ENCODE results near the gene FRMD4A.
"Not testable (repeated sequence)": the region's sequence is repeated elsewhere in the genome, so short reads cannot be mapped to it uniquely, and the experiment has no call there.

FRMD4A gene

DNA sequence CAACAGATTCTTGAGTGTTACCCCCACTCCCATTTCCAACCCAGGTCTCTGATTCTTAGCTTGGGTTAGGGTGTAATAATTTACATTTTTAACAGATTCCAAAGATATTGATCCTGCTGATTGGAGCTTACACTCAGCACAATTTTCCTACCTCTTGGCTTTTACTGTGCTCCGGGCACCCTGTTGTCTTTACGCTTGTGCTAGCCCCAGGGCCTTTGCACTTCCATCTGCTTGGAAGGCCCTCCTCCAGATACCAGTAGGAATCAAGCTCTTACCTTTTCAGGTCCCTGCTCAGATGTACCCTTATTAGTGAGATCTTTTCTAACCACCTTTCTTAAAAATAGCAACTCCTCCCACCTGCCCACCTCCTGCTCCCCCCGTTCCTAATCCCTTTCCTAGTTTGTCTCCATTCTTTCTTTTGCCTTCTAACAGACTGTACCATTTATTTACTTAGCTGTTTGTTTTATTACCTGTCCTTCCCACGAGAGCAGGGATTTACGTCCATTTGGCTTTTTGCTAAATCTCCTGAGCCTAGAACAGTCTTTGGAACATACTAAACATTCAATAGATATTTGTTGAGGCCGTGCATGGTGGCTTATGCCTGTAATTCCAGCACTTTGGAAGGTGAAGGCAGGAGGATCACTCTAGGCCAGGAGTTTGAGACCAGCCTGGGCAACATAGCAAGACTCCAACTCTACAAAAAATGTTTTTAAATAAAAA, 427.7 kb downstream of the FRMD4A start:
- DNase-seq, result no peak

DNA sequence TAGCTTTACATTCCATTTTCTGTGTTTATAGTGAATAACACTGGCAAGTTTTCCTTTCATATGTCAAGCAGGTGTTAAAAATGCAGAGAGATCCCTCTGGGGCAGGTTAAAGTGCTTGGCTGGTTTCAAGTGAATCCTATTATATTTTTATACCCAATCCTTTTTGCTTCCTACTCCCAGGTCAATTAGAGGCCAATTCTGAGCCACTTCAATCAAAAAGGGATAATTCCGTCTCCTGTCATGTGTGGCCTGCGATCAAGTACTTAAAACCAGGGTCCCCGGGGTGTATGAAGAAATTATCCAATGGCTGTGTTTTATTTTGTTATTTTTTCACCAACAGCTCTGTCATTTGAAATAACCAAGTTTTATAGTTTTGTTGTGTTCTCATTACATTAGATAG, 430.8 kb downstream of the FRMD4A start:
- DNase-seq, result no peak

GRCh38 chr10:13896146-13896545, 434.6 kb downstream of the FRMD4A start:
- DNase-seq, result not testable (repeated sequence)

DNA sequence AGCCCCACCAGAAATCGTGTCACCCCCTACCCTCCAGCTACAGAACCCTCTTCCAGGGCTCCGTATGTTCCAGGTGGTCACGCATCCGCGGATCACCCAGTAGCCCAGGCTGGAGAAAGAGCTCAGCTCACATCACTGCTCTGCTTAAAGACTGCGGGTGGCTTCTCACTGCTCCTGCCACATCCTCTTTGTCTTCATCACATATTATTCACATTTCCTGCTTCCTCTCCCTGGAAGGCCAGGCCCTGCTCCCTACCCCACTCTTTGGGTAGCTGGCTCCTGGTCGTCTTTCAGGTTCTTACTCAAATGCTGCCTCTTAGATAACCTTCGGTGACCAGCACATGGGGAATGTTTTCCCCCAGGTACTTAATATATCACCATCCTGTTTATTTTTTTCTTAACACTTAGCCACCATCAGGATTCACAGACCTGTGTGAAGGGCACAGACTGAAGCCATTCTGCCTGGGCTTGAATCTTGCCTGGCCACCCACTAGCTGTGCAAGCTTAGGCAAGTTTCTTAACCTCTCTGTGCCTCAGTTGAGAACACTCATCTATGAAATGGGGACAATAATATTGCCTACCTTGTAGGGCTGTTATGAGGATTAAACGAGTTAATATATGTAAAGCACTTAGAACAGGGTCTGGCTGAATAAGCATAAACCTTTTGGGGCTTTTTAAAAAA, 436.2 kb downstream of the FRMD4A start:
- DNase-seq, result no peak

DNA sequence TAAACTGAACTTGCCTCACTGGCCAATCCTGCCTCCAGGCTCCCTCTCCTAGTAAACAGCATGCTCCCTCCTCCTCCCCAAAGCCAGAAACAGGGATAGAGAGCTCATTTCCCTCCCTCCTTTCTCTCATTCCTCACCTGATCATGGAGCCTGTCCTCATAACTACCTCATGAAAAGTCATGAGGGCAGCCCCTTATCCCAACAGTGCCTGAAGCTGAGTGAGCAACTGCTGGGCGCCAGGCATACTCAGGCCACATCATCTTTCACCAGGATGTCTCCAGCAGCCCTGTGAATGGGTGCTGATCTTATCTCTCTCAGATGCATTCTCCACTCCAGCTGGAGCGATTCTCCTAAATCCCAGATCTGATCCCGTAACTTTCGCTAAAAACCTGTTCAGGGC, 436.8 kb downstream of the FRMD4A start:
- no peak for DNase-seq

GRCh38 chr10:13892871-13893270, 437.9 kb downstream of the FRMD4A start:
- no peak for DNase-seq

DNA sequence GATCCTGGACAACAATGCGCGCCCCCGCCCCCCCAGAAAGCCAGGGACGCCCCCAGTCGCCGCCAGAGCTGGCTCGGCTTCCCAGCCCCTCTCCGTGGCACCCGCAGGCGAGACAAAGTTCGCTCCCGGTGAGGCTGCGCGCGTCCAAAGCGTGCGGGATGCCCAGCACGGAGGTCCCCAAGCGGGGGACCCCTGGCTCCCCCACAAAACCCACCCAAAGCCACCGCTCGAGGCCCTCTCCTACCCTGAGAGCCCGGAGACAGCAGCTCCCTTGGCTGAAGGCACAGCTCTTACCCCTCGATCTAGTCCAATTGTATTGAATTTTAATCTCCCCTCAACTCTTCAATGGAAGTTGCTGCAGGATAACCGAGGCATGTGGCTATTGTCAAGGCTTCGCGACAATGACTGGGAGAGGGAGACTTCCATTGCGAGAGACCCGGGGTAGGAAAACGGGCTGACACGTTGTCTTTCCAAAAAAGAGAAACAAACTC, 438.7 kb downstream of the FRMD4A start:
- no peak for DNase-seq

DNA sequence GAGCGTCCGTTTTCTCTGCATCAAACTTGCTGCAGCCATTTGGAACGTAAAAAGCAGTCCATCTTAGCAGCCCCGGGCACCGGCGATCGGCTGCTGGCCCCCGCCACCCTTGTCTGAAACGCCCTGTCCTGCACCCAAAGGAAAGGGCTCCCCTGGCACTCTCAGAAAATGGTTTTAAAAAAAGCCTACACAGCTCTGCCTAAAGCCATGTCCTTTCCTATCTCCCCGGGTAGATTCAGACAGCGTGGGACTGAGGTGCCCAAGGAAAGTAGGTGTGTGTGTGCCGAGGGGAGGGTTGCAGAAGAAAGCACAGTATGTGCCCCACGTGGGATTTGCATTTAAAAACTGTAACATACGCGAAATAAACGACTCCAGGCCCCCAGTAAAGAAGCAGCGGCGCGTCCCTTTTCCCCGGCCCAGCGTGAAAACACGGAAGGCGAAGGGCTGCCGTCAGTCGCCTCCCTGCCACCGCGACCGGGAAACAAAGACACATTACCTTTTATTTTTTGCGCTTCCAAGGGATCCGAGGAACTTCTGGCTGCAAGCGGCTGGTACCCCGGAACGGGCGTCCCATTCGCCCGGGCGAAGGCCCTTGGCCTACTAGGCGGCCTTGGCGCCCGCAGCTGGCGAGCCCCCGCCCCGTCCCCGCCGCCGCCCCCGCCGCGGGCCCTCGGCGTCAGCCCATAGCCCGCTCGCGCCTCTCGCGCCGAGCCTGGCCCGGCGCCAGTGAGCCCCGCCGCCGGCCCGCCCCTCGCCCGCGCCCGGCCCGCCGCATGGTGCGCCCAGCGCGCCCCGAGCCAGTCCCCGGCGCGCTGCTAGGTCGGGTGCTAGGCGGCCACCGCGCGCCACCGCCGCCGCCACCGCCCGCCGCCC, 439.4 kb downstream of the FRMD4A start:
- no peak for DNase-seq

DNA sequence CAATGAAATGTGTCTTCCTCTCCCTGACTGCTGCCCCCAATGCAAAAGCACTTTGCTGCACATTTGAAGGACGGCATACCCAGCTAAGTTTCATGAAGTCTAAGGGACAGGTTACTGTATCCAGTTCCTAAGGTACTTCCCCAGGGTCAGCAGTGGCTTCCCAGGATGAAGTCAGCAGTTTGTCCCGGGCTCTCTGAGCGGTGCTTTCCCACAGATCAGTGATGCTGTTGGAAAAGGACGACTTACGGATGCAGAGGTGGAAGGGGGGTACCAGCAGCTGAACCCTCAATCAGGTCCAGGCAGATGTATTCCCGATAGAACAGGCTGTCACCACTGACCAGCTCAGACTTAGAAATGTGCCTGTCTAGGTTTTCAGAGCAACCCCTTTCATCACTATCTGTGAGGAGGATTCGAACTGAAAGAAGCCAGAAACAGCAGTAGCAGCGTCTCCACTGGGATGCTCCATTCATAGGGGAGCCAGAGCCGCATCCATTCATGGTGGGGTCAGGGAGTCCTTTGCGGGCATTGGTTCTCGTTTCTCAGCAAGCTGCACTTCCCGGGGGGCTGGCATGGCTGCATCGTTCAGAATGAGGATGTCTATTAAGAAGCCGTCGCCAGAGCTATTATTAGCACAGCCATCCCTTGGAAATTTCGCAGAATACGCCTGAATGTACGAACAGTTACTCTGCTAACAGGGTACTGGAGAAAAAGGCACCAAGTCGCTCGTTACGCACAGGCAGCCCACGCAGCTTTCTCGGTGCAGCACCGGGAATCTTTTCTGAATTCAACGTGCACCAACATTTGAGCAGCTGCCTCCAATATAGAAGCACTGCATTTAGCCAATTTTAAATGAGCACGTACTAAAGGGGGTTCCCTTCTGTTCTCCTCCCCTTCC, 440.2 kb downstream of the FRMD4A start:
- DNase-seq, result peak; percentile 65

DNA sequence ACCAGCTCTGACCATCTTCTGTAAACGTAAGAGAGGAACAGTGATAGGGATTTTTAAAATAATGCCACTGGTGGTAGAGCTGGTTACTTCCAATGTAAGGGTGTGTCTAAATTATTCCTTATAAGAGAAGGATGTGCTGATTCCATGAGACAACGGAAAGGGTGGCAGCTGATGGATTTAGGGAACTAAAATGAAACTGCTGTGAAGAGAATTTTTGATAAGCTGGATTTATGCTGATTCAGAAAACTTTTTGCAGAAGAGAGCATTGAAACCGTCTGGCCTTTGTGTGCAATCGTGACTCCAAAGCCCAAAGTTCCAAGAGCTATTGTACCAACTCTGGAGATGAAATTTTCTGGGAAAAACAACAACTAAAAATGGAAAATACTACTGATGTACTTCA, 443.0 kb downstream of the FRMD4A start:
- no peak for DNase-seq

- DNase-seq, result no peak
Measured at GRCh38 chr10:13885238-13885990, 445.3 kb downstream of the FRMD4A start.

DNA sequence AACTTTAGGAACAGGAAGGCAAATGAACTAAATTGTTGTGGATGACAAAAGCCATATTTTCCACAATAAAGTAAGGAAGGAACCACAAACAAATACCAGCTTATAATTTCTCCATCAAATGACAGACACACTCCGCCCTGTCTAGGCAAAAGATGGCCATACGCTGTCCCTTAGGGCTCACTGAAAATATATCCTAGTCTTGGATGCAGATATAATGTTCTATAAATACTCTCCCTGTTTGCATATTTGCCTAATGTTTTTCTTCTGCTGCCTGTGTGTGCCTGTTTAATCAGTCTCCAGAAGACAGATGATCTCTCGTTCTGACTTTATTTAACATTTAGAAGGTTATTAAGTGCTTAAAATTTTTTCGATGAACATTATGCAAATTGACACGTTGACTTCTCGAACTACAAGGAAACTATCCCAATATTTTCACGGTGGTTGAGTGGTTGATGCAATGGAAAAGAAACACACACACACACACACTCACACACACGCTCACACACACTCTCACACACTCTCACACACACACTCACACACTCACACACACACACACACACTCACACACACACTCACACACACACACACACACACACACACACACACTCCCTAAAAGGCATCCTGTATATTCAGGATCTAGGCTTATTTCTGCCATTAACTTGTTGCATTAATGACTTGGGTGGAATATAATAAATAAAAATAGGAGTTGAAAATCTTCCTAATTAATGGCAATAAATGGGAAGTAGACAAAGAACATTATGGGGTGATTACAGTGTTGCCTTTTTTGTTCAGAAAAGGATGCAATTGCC, 446.9 kb downstream of the FRMD4A start:
- no peak for DNase-seq

DNA sequence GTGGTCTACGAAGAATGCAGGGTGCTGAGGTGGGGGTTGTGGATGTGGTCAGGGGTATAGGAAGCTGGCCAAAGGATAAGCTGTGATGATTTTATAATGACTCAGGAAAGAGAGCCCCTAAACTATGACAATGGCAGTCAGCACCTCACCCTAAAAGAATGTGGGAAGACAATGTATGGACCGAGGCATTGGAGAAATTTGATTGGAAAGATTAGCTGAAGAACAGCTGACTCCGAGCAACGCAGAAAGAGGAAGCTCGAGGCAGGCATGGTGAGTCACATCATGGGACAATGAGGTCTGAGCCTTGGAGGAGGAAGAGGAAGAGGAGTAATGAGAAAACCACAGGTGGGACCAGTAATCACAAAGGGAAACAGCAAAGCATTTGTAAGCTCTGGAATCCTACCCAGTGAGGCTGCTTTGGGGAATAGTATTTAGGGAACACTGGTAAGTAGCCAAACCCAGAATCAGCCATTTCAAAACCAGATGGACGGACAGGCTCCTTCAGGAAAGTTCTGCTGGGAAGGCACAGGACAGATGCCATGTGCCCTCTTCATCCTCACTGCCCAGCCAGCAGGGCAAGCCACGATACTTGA, 448.5 kb downstream of the FRMD4A start:
- no peak for DNase-seq

DNA sequence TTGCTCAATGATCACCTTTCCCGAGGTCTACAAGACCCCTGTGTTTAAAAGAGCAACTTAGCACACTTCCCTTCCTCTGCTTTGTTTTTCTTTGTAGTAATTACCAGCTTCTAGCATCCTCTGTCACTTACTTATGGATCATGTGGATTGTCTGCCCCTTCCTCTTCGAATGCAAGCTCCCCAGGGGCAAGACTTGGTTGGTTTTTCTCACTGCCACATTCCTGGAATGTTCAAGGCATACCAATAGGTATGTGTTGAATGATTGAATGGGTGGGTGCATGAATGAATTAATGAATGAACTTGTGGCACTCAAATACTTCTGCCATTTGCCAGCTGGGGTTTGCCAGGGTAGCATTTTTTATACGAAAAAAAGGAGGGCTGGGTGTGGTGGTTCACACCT, 450.0 kb downstream of the FRMD4A start:
- no peak for DNase-seq

- no peak for DNase-seq
Measured at GRCh38 chr10:13877154-13877909, 453.4 kb downstream of the FRMD4A start.

- no peak for DNase-seq
Measured at GRCh38 chr10:13873196-13873595, 457.5 kb downstream of the FRMD4A start.

DNA sequence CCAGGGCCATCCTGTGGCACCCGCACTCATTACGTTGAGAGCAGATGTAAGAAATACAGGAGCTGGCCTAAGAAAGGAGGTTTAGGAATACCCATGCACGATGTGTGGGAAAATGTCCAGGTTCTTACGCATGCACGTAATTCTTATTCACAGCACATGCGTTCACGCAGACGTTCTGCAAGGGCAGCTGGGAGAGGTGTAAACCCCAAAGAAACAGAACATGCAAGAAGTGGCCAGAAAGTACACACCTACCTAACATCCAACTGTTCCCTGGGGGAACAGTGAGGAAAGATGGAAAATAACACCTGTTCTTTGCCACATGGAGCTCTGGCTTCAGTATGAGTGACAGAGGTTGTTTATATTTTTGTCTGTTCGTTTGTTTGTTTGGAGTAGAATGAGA, 458.3 kb downstream of the FRMD4A start:
- DNase-seq, result no peak

GRCh38 chr10:13871776-13872175, 458.9 kb downstream of the FRMD4A start:
- no peak for DNase-seq

DNA sequence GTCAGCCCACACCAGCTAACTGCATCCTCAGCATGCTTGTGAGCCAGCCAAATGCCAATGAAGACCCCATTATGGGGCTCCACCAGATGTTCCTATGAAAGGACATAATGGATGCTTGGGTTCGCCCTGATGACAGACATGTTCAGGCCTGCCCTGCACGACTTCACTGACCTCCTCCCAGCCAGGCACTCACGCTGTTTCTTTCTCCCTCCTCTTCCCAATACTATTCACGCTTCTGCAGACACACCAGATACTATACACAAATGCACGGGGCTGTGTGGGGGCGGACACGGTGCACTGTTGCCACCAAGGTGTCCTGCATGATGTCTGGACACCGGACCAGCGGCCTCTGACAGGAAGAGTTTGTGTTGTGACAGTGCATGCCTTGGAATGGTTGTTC, 459.7 kb downstream of the FRMD4A start:
- DNase-seq, result peak; percentile 15

DNA sequence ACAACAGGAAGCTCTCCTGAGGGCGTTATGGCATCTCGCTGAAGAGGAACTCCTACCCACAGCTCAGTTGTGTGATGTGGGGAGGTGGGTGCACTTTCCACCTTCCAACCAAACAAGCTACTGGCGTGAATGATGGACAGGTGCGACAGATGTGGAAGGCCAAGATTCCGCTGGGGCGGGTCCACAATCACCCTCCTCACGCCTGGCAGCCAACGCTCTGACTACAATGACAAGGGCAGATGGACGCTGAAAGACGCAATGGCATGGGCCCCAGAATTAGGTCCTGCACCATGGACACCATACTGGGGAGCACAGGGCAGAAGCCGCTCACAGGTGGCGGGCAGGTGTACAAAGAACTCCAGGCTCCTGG, 461.4 kb downstream of the FRMD4A start:
- DNase-seq, result no peak

Data from NCI-H2227 treated with DMSO at 0.1 percent for 48 hours (cell line).